Cardiac muscle cell (in vitro differentiated cells and primary cell): ENCODE measurements around the gene LGSN. TPM values are rescaled to one million over a fixed set of nuclear protein-coding genes. Genes with fewer than 3 reads are reported as not detected.

Experiments used
- DNase-seq, 2 donors: peaks; one replicate each; pipeline versions ENCODE4 v3.0.0 to v3.0.0-alpha.2; 2010 to 2017; ENCODE audit warnings: low read depth in 1 of 2, low spot score in 1 of 2
- H3K27ac ChIP-seq: fragments of 200-600 bp; sonication (generic); 2 replicates; pipeline ENCODE4 v1.5.1; 2016
- H3K27me3 ChIP-seq: fragments of 200-600 bp; sonication (generic); 2 replicates; pipeline ENCODE4 v1.6.0; 2016; ENCODE audit warnings: control low read depth
- H3K36me3 ChIP-seq: fragments of 200-600 bp; sonication (generic); 2 replicates; pipeline ENCODE4 v1.5.1; 2016; ENCODE audit warnings: control low read depth
- H3K4me1 ChIP-seq: fragments of 200-600 bp; sonication (generic); 2 replicates; pipeline ENCODE4 v1.8.1; 2017; ENCODE audit warnings: low read depth, mild to moderate bottlenecking, mixed run types
- H3K4me3 ChIP-seq: fragments of 200-600 bp; sonication (generic); 2 replicates; pipeline ENCODE4 v1.5.1; 2016; ENCODE audit warnings: mild to moderate bottlenecking
- H3K9me3 ChIP-seq: fragments of 200-600 bp; sonication (generic); 2 replicates; pipeline ENCODE4 v1.5.1; 2017; ENCODE audit warnings: low read depth, mild to moderate bottlenecking, control low read depth
- CTCF ChIP-seq: IDR thresholded peaks from 2 replicates; pipeline ENCODE4 v1.5.1; 2012; ENCODE audit warnings: low read depth, mild to moderate bottlenecking, low read length
- polyA plus RNA-seq: library from polyadenylated mRNA; unstranded; fragments of >200 nt; fragmentation: Nextera tagmentation; extraction: Ambion mirVana; gene quantifications from 2 replicates; pipeline ENCODE4 v1.2.1, GENCODE V29; 2016
- total RNA-seq: library from RNA; depleted of rRNA; stranded (reverse); fragments of >200 nt; gene quantifications from 2 replicates; pipeline ENCODE4 v1.2.3, GENCODE V29; 2016

LGSN gene
- total and polyA plus RNA-seq, 2 experiments from 2014 or later: not detected

- Histone ChIP-seq H3K9me3 (no peaks in the 10 kb centered on the region), H3K36me3 (no peaks in the 10 kb centered on the region), H3K27me3 (no peaks in the 10 kb centered on the region), H3K27ac (no peak overlapping the region), H3K4me3 (no peak overlapping the region), H3K4me1 (no peaks in the 10 kb centered on the region)
- no peak for TF ChIP-seq CTCF
- no peak for DNase-seq
These were observed 2.1 kb downstream of the LGSN start for GRCh38 chr6:63317641-63318040.

GRCh38 chr6:63316113-63316512 lies 3.7 kb downstream of the LGSN start:
- Histone ChIP-seq H3K9me3 (no peaks in the 10 kb centered on the region), H3K27me3 (no peaks in the 10 kb centered on the region), H3K4me3 (no peak overlapping the region), H3K4me1 (peaks cover 2% of the 10 kb centered on the region), H3K27ac (no peak overlapping the region), H3K36me3 (no peaks in the 10 kb centered on the region)
- DNase-seq: no peak
- no peak for TF ChIP-seq CTCF

- H3K9me3 ChIP-seq: no peaks in the 10 kb centered on the region
- no peaks in the 10 kb centered on the region for H3K36me3 ChIP-seq
- peaks cover 2% of the 10 kb centered on the region for H3K4me1 ChIP-seq
- TF ChIP-seq CTCF: no peak
- no peaks in the 10 kb centered on the region for H3K27me3 ChIP-seq
- H3K4me3 ChIP-seq: no peak overlapping the region
- no peak for DNase-seq
- no peak overlapping the region for H3K27ac ChIP-seq
These were observed 6.7 kb downstream of the LGSN start for GRCh38 chr6:63313111-63313510.

GRCh38 chr6:63307581-63308246 lies 12.1 kb downstream of the LGSN start:
- no peaks in the 10 kb centered on the region for H3K27me3 ChIP-seq
- peak; percentile 58 for TF ChIP-seq CTCF
- H3K9me3 ChIP-seq: no peaks in the 10 kb centered on the region
- no peaks in the 10 kb centered on the region for H3K36me3 ChIP-seq
- peaks cover 2% of the 10 kb centered on the region for H3K4me1 ChIP-seq
- no peak overlapping the region for H3K27ac ChIP-seq
- H3K4me3 ChIP-seq: no peak overlapping the region
- DNase-seq: peak; percentile 55 to 67

GRCh38 chr6:63306420-63306819 lies 13.4 kb downstream of the LGSN start:
- H3K4me1 ChIP-seq: no peaks in the 10 kb centered on the region
- H3K27me3 ChIP-seq: no peaks in the 10 kb centered on the region
- no peak overlapping the region for H3K27ac ChIP-seq
- no peak for TF ChIP-seq CTCF
- no peaks in the 10 kb centered on the region for H3K36me3 ChIP-seq
- no peak for DNase-seq
- H3K9me3 ChIP-seq: no peaks in the 10 kb centered on the region
- no peak overlapping the region for H3K4me3 ChIP-seq
